HEK293 (cell line): ENCODE measurements around the gene VPREB1.
"Not testable (repeated sequence)": the region's sequence is repeated elsewhere in the genome, so short reads cannot be mapped to it uniquely, and the experiment has no call there.

Experiments
- ZBTB8A ChIP-seq: fragments of 450-650 bp; formaldehyde crosslinking; IDR thresholded peaks from 2 replicates; pipeline ENCODE4 v1.5.1; 2016; ENCODE audit warnings: missing biosample characterization, missing genetic modification characterization
- ZNF274 ChIP-seq, 2 experiments: fragments of 200-500 bp in 1 of 2; fragments of 450-650 bp in 1 of 2; sonication (Bioruptor generic) in 1 of 2; formaldehyde crosslinking in 1 of 2; IDR thresholded peaks; 2 replicates each; pipeline versions ENCODE4 v1.5.1 to v1.6.1; 2014 to 2016; ENCODE audit warnings: borderline replicate concordance in 1 of 2, inconsistent platforms in 1 of 2, low read length in 1 of 2, missing biosample characterization in 1 of 2, missing genetic modification characterization in 1 of 2

DNA sequence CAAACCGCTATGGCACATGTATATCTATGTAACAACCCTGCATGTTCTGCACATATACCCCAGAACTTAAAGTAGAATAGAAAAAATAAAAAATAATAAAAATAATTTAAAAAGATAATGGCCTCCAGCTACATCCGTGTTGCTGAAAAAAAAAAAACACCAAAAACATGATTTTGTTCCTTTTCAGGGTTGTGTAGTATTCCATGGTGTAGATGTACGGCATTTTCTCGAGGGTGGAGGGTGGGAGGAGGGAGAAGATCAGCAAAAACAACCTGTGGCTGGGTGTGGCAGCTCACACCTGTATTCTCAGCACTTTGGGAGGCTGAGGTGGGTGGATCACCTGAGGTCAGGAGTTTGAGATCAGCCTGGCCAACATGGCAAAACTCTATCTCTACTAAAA lies 16.0 kb downstream of the VPREB1 start:
- TF ChIP-seq ZNF274 (IDR thresholded peaks at IDR 0.05; ENCODE audit: low read length); ZNF274 (tag by site-specific recombination; IDR thresholded peaks at IDR 0.05; ENCODE audit: borderline replicate concordance); ZBTB8A (tag by site-specific recombination): not testable (repeated sequence)
